ENCODE results near the gene RNF133. TPM values are rescaled to one million over a fixed set of nuclear protein-coding genes. Genes with fewer than 3 reads are reported as not detected.

Gene RNF133
- total and polyA plus RNA-seq, 2 donors (not counting 1 experiment from before 2014, with no cell fraction given): not detected

- no peaks in the 10 kb centered on the region for H3K4me1 Mint-ChIP-seq
- no peak overlapping the region for H3K4me3 ChIP-seq (ENCODE audit: control extremely low read depth in 1 of 5, extremely low read depth in 1 of 5, insufficient read depth in 1 of 5, low read depth in 2 of 5, low read length in 4 of 5)
- H4K20me1 ChIP-seq (ENCODE audit: control insufficient read depth, insufficient read depth, low read length, poor library complexity, severe bottlenecking): no peaks in the 10 kb centered on the region
- no peak overlapping the region for H3K27ac ChIP-seq (ENCODE audit: low read length in 2 of 2)
- H3K27me3 ChIP-seq (replicated peaks in 1 of 4; ENCODE audit: control extremely low read depth in 1 of 4, control insufficient read depth in 3 of 4, insufficient read depth in 4 of 4, low read length in 3 of 4): no peaks in the 10 kb centered on the region
- no peak overlapping the region for H3K4me2 ChIP-seq (replicated peaks; ENCODE audit: low read depth, low read length, poor library complexity, severe bottlenecking)
- ATAC-seq (ENCODE audit: low read depth) (no peak), DNase-seq (no peak)
- H3K9ac ChIP-seq (ENCODE audit: low read length): no peak overlapping the region
- CTCF ChIA-PET: no interaction called here
- no peak overlapping the region for H3K4me3 Mint-ChIP-seq
- H3K36me3 ChIP-seq (replicated peaks in 1 of 2; ENCODE audit: control extremely low read depth in 1 of 2, control insufficient read depth in 1 of 2, extremely low read depth in 1 of 2, insufficient read depth in 2 of 2, low read length in 1 of 2): no peaks in the 10 kb centered on the region
- POLR2A ChIA-PET: no interaction called here
- H3K27me3 Mint-ChIP-seq: no peaks in the 10 kb centered on the region
- H2AFZ ChIP-seq (ENCODE audit: insufficient read depth, low read depth, low read length, poor library complexity, severe bottlenecking): no peak overlapping the region
- H3K4me1 ChIP-seq (ENCODE audit: control insufficient read depth in 2 of 2, insufficient read depth in 2 of 2, low read length in 2 of 2): no peaks in the 10 kb centered on the region
- intact Hi-C loops (cut with micrococcal nuclease): no loop called here
- H3K9me3 Mint-ChIP-seq (ENCODE audit: insufficient read depth): no peaks in the 10 kb centered on the region
- TF ChIP-seq, protein P1, sequence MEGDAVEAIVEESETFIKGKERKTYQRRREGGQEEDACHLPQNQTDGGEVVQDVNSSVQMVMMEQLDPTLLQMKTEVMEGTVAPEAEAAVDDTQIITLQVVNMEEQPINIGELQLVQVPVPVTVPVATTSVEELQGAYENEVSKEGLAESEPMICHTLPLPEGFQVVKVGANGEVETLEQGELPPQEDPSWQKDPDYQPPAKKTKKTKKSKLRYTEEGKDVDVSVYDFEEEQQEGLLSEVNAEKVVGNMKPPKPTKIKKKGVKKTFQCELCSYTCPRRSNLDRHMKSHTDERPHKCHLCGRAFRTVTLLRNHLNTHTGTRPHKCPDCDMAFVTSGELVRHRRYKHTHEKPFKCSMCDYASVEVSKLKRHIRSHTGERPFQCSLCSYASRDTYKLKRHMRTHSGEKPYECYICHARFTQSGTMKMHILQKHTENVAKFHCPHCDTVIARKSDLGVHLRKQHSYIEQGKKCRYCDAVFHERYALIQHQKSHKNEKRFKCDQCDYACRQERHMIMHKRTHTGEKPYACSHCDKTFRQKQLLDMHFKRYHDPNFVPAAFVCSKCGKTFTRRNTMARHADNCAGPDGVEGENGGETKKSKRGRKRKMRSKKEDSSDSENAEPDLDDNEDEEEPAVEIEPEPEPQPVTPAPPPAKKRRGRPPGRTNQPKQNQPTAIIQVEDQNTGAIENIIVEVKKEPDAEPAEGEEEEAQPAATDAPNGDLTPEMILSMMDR (IDR thresholded peaks at IDR 0.05): no peak
- TF ChIP-seq EZH2 (IDR thresholded peaks at IDR 0.05; ENCODE audit: borderline replicate concordance, insufficient read depth, low read depth, low read length, poor library complexity, severe bottlenecking): no peak
- WGBS (ENCODE audit: insufficient coverage): no CpG with 5 or more reads among the region's 2 CpGs
- no peaks in the 10 kb centered on the region for H3K9me3 ChIP-seq (ENCODE audit: control extremely low read depth in 1 of 3, control insufficient read depth in 2 of 3, insufficient read depth in 1 of 3, low read length in 2 of 3)
- H3K79me2 ChIP-seq (ENCODE audit: control insufficient read depth, insufficient read depth, low read length): no peaks in the 10 kb centered on the region
- H3K27ac Mint-ChIP-seq: no peak overlapping the region
Measured at GRCh38 chr7:122726881-122727280, 28.0 kb upstream of the RNF133 start.

GRCh38 chr7:122724366-122724765, 25.4 kb upstream of the RNF133 start:
- DNase-seq (no peak), ATAC-seq (ENCODE audit: low read depth) (no peak)
- no peaks in the 10 kb centered on the region for H4K20me1 ChIP-seq (ENCODE audit: control insufficient read depth, insufficient read depth, low read length, poor library complexity, severe bottlenecking)
- H3K9ac ChIP-seq (ENCODE audit: low read length): no peak overlapping the region
- Mint-ChIP-seq H3K4me1 (no peaks in the 10 kb centered on the region), H3K4me3 (no peak overlapping the region), H3K9me3 (ENCODE audit: insufficient read depth) (no peaks in the 10 kb centered on the region), H3K27ac (no peak overlapping the region), H3K27me3 (no peaks in the 10 kb centered on the region)
- no peak overlapping the region for H3K4me3 ChIP-seq (ENCODE audit: control extremely low read depth in 1 of 5, extremely low read depth in 1 of 5, insufficient read depth in 1 of 5, low read depth in 2 of 5, low read length in 4 of 5)
- H3K9me3 ChIP-seq (ENCODE audit: control extremely low read depth in 1 of 3, control insufficient read depth in 2 of 3, insufficient read depth in 1 of 3, low read length in 2 of 3): no peaks in the 10 kb centered on the region
- no peak overlapping the region for H3K27ac ChIP-seq (ENCODE audit: low read length in 2 of 2)
- H3K4me1 ChIP-seq (ENCODE audit: control insufficient read depth in 2 of 2, insufficient read depth in 2 of 2, low read length in 2 of 2): no peaks in the 10 kb centered on the region
- intact Hi-C loops (cut with micrococcal nuclease): no loop called here
- no CpG with 5 or more reads among the region's 4 CpGs for WGBS (ENCODE audit: insufficient coverage)
- no peak for TF ChIP-seq EZH2 (IDR thresholded peaks at IDR 0.05; ENCODE audit: borderline replicate concordance, insufficient read depth, low read depth, low read length, poor library complexity, severe bottlenecking)
- TF ChIP-seq, protein P1 (IDR thresholded peaks at IDR 0.05): no peak
- no peaks in the 10 kb centered on the region for H3K36me3 ChIP-seq (replicated peaks in 1 of 2; ENCODE audit: control extremely low read depth in 1 of 2, control insufficient read depth in 1 of 2, extremely low read depth in 1 of 2, insufficient read depth in 2 of 2, low read length in 1 of 2)
- CTCF ChIA-PET: no interaction called here
- H3K4me2 ChIP-seq (replicated peaks; ENCODE audit: low read depth, low read length, poor library complexity, severe bottlenecking): no peak overlapping the region
- H3K79me2 ChIP-seq (ENCODE audit: control insufficient read depth, insufficient read depth, low read length): no peaks in the 10 kb centered on the region
- H3K27me3 ChIP-seq (replicated peaks in 1 of 4; ENCODE audit: control extremely low read depth in 1 of 4, control insufficient read depth in 3 of 4, insufficient read depth in 4 of 4, low read length in 3 of 4): no peaks in the 10 kb centered on the region
- POLR2A ChIA-PET: no interaction called here
- H2AFZ ChIP-seq (ENCODE audit: insufficient read depth, low read depth, low read length, poor library complexity, severe bottlenecking): no peak overlapping the region

All from B cell (primary cell).